Measurements from ENCODE around the gene WFS1.

The WFS1 gene

DNA sequence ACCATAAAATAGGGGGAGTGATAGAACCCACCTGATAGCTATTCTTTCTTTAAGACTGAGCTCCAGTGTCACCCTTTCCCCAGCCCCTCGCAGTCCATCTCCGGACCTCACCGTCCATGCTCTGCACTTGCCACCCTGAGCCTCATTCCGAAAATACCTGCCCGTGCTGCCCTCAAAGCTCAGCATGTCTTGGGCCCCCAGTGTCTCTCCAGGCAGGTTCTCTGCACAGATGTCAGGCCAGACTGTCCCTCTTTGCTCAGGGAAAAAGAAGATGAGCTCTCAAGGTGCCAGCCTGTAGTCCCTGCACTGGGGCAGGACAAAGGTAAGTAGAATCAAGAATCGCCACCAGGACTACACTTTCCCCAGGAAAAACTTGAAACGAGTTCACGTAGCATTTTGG lies 9.8 kb upstream of the WFS1 start:
- no peak for DNase-seq (ENCODE audit: extremely low read depth in 1 of 2, low read depth in 1 of 2)

DNA sequence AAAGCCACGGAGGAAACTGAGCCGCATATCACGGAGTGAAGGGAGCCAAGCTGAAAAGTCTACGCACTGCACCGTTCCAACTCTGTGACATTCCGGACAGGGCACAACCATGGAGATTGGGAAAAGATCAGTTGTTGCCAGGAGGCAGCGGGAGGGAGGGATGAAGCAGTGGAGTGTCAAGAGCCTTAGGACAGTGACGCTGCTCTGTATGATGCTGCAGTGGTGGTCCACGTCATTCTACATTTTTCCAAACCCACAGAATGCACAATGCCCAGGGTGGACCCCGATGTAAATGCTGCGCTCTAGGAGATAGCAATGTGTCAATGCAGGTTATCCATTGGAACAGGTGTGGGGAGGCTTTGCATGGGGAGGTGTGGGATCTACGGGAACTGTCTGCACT lies 7.5 kb upstream of the WFS1 start:
- no peak for DNase-seq (ENCODE audit: extremely low read depth in 1 of 2, low read depth in 1 of 2)

DNA sequence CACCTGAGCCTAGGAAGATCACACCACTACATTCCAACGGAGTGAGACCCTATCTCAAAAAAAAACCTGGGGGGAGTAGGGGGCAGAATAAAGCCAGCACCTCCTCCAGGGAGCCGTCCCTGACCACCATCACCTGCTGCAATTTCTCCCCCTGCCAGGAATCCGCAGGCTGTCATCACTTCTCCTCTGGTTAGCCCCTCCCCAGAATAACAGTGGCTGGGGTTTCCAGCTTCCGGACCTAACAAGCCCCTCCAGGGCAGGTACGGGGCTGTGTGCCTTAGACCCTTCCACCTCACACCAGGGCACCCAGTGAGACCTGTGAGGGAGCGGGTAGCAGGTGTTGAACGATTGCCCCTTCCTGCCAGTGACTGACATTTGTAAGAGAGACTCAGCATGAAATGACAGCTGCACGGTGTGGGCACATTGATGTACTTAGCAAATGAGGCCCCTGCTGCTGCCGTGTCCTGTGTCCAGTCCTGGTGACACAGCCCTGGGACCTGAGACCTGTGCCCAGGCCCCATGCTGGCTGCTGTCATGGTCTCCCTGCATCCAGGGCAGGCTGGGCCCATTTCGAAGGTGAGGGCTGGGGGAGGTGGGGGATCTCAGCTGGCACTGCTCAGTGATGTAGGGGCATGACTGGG lies 6.7 kb upstream of the WFS1 start:
- no peak for DNase-seq (ENCODE audit: extremely low read depth in 1 of 2, low read depth in 1 of 2)

DNA sequence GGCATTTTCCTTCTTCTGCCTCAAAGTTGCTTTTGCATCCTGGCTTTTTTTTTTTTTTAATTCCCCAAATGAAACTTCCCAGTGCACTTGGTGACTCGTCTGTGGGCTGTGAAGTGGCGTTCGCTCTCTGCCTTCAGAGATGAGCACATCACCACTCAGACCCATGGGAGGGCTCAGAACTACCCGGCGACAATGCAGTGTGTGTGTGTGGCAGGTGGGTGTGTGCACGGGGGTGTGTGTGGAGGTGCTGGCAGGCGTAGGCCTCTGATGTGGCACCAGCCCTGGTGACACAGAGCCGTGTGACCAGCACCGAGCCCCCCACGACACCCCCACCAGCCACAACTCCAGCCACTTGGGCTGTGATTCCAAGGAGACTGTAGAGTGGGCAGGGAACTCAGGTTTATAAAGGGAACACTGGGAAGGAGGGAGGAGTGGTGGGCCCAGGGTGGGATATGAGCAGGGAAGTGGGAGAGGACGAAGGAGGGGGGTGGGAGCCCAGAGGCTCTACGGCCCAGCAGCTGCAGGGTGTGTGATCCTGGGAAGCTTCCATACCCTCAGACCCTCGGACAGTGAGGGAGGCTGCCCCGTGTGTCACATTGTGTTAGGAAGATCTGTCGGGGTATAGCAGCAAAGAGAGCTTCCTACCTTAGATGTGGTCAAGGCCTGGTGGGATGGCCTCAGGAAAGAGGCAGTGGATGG lies 6.0 kb upstream of the WFS1 start:
- DNase-seq (ENCODE audit: extremely low read depth in 1 of 2, low read depth in 1 of 2) = no peak

DNA sequence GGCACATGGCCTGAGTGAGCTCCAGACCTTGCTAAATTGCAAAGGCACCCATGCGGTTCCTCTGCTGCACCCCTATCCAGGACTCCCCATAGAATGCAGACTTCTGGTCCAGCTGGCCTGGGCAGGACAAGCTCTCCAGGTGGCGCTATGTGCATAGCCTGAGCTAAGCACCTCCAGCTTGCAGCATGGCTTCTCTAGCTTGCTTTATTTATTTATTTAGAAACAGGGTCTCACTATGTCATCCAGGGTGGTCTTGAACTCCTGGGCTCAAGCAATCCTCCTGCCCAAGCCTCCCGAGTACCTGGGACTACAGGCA lies 5.5 kb upstream of the WFS1 start:
- DNase-seq (ENCODE audit: extremely low read depth in 1 of 2, low read depth in 1 of 2) = no peak

DNA sequence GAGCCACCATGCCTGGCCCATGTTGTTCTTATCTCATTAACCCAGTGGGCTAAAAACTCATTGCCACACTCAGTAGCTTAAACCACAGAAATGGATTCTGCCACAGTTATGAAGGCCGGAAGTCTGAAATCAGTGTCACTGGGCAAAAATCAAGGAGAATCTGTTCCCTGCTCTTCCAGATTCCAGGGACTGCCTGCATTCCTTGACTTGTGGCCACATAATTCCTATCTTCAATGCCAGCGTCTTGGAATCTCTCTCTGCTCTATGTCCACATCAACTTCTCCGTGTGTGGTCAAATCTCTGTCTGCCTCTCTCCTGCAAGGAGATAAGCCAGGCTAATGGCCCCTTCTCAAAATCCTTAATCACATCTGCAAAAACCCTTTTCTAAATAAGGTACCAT lies 4.1 kb upstream of the WFS1 start:
- DNase-seq (ENCODE audit: extremely low read depth in 1 of 2, low read depth in 1 of 2) = no peak

DNA sequence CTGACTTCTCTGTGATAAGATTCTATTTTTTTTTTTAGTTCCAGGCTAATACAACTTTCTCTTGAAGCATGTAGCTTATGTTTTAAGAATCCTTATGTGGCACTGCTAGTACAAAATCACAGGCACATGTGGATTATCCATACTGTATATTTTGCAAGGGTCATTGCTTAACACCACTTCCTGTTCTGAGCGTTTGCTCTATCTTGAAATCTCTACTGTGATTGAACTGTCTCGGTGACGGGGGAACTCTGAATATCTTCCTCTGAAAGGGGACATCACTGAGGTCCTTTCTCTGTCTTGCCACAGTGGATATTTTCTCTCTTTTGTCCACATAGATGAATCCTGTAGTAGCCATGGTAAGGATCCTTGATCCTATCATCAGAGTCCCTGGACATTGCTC lies 2.1 kb upstream of the WFS1 start:
- no peak for DNase-seq (ENCODE audit: extremely low read depth in 1 of 2, low read depth in 1 of 2)

DNA sequence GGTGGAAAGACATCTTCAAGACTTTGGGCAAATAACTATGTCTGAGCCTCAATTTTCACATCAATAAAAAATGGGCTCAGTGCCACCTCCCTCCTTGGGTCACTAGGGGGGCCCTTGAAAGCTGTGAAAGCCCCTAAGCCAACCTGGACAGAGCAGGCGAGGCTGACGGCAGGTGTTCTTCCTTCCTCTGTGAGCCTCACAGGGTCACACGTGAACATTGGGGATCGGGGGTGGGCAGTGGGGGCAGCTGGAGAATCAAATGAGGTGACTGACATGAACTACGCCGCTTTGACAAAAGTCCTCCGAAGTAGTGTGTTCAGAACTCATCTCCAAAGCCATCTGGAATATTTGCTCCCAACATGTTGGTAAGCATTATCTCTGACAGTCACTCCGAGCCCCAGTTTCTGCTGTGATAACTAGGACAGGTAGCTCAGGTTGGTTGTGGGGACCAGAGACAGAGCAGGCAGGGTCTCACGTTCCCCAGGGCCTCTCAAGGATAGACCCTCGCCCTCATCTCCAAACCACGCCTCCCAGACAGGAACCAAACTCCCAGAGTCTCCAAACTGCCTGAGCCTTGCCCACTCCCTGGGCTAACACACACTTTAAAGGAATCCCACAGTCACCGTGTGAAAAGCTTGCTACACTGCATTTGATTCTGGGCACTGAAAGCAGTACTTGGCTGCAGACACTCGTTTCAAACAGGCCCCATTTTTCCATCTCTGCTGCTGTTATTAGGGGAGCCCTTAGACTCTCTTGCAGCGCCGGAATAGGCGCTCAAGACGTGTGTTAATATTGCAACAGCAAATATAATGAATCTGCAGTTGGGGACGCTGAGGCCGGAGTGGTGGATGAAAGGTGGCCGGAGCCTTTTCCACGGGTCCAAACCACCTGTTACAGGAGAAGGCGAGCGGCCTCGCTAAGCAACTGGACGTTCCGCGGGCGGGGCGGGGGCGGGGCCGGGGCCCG lies 717 bp upstream of the WFS1 start:
- DNase-seq (ENCODE audit: extremely low read depth in 1 of 2, low read depth in 1 of 2) = no peak

DNA sequence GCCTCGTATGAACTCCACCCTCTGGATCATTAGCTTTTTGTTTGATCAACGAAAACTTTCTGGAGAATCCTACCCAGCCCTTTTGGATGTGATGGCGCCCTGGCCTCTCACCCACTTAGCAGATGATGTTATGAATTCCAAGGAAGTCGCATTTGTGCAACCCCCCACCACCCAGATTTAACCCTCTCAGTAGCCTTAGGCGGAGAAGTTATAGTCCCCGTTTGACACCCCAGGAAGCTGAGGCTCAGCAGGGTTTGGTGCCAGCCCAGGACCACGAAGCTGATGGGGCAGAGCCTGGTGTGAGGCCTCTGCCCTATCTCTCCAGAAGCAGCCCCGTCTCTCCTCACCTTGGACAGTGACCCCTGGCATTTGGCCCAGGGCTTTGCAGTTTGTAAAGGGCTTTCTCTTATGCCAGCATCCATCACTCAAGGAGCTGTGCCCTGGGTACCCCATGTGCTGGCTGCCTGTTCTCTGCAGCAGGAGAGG lies 1.0 kb downstream of the WFS1 start:
- DNase-seq (ENCODE audit: extremely low read depth in 1 of 2, low read depth in 1 of 2) = no peak

DNA sequence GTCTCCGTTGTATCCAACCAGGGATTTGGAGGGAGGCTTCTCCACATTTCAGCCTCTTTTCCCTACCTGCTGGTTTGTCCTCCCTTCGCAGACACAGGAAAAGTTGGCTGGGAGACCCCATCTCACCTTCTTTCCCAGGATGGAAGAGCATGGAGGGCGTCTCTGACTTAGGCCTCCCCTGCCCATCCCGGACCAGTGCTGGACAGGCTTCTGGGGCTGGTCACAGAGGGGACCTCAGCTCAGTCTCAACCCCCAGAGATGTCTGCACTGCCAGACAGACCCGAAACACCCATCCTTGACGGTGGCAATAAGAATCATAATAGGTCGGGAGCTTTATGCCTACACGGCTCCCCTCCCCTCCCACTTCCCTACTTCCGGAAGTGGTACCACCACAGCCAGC lies 1.6 kb downstream of the WFS1 start:
- no peak for DNase-seq (ENCODE audit: extremely low read depth in 1 of 2, low read depth in 1 of 2)

DNA sequence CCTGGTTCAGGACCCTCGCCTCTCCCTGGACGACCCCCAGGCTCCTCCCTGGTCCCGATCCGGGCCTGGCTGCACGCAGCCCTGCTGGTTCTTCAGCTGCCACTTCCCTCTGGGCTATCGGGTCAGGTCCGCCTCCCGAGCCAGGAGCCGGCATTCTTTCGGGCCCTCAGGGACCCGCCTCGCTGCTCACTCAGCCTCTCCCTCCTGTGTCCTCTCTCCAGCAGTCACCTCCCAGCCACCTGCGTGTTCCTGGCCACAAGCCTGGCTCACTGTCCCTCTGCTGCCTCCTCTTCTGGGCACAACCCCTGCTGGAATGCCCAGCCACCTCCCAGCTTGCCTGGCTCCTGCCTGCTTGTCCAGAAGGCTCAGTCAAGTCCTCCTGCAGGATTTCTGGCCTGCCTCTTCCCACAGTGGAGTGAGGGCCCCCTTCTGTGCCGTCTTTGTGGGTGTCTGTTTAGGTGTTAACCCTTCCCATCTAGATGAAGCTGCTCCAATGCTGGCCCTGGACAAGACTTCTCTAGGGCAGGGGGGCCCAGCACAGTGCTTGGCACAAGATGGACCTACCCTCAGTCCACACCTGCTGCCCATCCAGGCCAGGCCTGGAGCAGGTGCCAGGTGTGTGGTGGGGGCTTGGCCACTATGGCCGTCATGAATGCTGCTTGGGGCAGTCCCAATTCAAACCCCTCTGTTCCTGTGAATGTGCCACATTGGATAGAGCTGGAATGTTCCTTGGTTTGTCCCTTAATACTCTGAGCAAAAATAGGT lies 2.2 kb downstream of the WFS1 start:
- no peak for DNase-seq (ENCODE audit: extremely low read depth in 1 of 2, low read depth in 1 of 2)

DNA sequence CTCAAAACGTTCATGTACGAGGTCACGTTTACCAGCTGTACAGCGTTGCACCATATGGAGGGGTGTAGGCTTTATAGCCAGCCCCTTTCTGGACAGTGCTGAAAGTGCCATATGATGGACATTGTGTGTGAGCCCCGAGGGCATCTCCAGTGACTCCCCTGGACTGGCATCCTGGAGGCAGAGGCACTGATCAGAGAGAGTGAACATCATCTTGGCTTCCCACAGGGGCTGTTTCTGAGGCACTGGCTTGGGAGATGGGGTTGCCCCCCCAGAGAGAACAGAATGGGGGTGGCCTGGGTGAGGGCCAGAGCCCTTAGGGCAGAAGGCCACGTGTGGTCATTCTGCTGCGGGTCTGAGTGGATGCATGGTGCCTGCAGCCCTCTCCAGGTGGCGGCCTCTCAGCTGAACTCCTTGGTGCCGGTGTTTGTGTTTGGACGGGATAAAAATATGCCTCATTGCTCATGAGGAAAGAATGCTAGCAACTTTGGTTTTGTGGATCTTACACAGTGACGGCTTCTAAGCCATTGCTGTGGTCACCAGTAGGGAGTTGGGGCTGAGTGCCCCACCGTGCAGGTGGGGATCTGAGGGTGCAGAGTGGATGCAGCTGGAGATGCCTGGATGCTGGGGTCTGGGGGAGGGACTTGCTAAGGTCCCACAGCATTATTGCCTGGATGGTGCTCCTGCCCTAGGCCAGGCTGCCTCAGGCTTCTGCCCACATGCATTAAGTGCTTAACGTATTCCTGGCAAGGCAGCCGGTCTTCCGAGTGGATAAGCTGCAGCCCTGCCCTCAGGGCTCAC lies 3.4 kb downstream of the WFS1 start:
- DNase-seq (ENCODE audit: extremely low read depth in 1 of 2, low read depth in 1 of 2) = no peak

DNA sequence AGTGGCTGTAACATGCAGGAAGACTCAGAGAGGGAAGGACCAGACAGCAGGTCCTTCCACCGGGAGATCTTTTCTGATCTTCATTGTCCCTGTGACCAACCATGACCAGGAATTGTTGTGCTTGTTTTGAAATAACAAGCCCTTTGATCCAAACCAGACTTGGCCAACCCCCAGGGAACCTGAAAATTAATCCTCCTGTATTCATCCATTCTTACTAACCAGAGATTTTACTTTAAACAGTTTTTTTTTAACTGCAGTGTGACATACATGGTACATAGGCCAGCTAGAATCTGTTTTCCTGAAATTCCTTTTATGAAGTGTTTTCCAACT lies 4.0 kb downstream of the WFS1 start:
- DNase-seq (ENCODE audit: extremely low read depth in 1 of 2, low read depth in 1 of 2) = no peak

DNA sequence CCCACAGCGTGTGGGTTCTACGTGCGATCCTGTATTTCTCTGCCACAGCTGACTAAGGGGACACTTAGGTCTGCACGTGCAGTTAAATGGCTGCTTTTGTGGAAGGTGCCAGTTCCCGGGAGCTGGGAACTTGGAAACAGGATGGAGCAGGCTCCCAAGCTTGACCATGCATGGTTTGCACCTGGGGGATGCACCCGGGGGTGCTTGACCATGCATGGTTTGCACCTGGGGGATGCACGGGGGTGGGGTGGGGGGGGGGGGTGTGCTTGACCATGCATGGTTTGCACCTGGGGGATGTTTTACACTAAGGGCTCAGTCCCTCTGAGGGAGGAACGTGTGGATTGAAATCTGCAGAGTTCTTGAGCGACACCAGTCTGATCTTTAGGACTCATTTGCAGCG lies 5.7 kb downstream of the WFS1 start:
- DNase-seq (ENCODE audit: extremely low read depth in 1 of 2, low read depth in 1 of 2) = no peak

DNA sequence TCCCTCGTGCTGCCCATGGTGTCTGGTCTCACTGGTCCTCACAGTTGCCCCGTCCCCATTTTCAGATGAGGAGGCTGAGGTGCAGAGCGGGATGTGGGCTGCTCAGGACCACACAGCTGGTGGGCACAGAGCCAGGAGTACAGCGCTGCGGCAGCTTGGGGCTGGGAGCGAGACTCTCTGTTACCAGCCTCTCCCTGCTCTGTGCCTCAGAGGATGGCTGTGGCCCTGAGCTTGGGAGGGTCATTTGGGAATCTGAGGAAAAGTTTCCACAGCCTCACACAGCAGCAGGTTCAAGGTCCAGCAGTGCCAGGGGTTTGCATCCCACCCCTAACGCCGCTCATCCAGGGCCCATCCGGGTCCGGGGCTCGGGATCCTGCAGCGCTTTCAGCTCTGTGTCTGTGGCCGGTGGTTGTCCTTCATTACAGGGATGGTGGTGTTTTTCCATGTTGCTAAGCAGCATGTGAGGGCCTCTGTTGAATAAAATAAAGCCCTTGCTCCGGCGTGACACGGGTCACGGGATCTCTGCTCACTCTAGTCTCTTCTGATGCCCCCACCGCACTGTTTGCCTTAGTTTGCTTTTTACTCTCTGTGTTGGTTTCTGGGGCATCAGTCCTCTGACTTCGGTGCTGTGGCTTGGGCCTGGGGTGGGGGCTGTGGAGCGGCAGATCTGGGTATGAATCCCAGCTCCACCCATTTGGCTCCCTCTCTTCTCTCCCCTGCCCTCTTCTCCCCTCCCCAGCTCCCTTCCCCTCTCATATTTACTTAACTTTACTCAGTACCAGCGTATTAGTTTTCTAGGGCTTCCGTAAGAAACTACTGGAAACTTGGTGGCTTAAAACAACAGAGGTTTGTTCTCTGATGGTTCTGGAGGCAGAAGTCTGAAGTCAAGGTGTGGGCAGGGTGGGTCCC lies 6.5 kb downstream of the WFS1 start:
- DNase-seq (ENCODE audit: extremely low read depth in 1 of 2, low read depth in 1 of 2) = no peak

DNA sequence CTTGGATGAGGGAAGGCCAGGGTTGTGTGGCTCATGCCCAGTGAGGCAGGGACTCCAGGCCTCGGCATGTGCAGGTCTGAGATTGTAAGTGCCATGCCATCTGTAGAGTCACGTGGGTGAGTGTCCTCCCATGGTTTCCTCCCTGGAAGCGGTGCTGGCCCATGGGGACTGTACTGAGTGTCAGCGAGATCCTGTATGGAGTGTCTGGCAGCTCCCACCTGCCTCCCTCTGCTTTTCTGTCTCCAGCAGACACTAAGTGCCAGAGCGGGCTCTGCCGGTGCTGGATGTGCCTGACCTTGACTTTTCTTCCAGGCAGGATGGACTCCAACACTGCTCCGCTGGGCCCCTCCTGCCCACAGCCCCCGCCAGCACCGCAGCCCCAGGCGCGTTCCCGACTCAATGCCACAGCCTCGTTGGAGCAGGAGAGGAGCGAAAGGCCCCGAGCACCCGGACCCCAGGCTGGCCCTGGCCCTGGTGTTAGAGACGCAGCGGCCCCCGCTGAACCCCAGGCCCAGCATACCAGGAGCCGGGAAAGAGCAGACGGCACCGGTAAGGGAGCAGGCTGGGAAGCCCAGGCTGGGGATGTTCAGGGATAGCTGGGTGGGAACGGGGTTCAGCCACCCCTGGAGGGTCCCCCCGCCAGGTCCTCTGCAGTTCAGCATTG lies 7.6 kb downstream of the WFS1 start:
- no peak for DNase-seq (ENCODE audit: extremely low read depth in 1 of 2, low read depth in 1 of 2)

DNA sequence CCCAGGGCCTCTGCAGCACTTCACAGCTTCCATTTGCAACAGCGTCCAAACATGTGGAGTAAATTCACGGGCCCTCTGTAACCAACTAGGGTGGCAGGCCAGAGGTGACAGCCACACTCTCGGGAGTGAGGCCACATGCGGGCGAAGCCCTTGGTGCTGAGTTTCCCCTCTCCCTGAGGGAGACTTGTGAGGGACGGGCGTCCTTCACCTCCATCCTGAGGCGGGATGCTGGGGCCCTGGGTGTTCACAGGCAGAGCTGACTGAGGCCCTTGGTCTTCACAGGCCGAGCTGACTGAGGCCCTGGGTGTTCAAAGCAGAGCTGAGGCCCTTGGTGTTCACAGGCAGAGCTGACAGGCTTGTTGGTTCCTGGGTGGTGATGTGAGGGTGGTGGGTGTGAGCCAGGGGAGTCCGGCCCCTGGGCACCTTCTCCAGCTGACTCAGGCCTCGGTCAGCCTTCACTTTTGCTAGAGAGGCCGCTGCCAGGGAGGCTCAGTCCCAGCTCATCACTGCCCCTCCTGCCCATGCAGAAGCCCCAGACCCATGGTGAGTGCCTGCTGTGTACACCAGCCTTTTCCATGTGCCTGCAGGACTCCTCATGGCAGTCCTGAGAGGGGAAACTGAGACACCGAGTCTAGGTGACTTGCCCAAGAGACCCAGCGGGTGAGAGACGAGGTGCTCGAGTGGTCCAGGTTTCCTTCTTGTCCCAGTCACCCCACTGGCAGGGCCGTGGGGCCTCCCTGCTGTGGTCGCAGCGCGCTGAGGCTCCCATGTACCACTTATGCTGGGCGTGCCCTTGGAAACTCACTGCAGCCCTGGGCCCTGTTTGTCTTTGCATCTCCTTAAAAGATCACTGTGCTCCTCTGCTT lies 8.5 kb downstream of the WFS1 start:
- DNase-seq (ENCODE audit: extremely low read depth in 1 of 2, low read depth in 1 of 2) = no peak

DNA sequence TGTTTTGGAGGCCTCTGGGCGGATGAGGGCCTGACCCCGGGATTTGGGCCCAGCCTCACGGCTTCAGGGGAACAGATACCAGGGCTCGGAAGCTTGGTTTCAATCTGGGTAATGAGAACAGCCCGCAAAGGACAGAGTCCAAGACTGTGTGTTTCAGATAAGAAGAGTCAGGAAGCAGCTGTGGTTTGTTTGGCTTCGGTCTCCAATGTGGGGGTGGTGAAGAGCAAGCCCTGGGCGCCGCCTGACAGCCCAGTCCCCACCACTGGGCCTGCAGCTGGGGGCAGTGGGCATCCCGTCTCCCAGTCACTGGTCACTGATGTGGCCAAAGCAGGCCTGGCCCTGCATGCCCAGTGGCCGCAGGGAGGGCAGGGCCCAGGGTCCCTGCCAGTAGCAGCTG lies 9.1 kb downstream of the WFS1 start:
- no peak for DNase-seq (ENCODE audit: extremely low read depth in 1 of 2, low read depth in 1 of 2)

Data from stimulated activated CD8-positive, alpha-beta memory T cell treated with anti-CD3 and anti-CD28 coated beads, Interleukin-7, amount 100 ng/mL, for 48 hours (primary cell).